Activated T-helper 1 cell treated with anti-CD3 and anti-CD28 coated beads, Interleukin-2, amount 50 U/mL, for 16 hours (primary cell): ENCODE results near the gene ZNF605.
A peak's percentile ranks its signal among the peaks of the same experiment; 100 is the strongest.
"Not testable (repeated sequence)": the region's sequence is repeated elsewhere in the genome, so short reads cannot be mapped to it uniquely, and the experiment has no call there.

Source experiments
- DNase-seq, 2 donors: peaks; one replicate each; pipeline ENCODE4 v3.0.0-alpha.2; 2020; ENCODE audit warnings: low read depth in 1 of 2, low spot score in 1 of 2

The ZNF605 gene

DNA sequence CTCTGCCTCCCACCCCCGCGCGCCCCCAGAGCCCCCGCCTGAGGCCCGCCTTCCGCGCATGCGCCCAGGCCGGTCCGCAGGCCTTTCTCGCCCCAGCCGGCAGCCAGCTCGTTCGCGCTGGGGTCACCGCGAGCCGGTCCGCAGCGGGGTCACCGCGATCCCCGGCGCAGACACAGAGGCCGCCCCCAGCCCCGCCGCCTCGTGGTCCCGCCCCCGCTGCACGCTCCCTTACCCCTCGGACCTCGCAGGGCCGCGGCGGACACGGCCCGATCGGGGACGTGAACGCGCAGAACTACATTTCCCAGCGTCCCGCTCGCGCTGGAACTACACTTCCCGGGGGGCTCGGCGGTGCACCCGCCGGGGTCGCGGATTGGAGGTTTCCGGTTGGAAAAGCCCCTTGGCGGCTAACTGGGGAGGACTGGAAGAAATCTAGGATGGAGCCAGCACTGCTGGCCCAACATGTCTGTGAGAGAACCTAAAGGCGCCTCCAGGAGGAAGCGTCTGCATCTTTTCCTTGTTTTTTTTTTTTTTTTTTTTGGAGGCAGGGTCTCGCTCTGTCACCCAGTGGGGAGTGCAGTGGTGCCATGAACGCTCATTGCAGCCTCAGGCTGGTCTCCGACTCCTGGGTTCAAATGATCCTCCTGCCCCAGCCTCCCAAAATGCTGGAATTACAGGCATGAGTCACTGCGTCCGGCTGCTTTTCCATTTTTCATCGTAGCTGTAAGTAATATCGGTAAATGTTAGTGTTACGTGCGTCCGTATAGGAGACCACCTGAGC lies at the start of gene ZNF605:
Gene ZNF605, minus strand, starts transcription at position 296 of the 778 bp plus-strand sequence. CDS start 10,671 bp downstream, outside the sequence.
- DNase-seq: peak; percentile 51 to 75

DNA sequence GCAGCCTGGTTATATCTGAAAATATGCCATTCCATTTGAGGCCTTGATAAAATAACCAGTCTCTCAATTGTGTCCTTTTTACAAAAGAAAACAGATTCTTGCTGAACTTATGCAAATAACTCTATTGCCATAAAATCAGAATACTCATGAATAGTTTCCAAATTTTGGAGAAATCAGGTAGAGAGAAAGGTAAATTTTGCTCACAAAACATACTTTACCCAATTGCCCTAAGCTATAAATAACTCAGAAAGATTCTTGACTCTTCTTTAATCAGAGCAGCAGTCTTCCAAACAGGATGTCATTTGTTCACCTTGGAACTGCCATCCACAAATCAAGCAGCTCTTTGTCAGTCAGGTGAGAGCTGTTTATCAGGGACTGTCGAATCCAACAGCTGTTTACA lies 42.6 kb upstream of the ZNF605 start:
- DNase-seq: no peak

DNA sequence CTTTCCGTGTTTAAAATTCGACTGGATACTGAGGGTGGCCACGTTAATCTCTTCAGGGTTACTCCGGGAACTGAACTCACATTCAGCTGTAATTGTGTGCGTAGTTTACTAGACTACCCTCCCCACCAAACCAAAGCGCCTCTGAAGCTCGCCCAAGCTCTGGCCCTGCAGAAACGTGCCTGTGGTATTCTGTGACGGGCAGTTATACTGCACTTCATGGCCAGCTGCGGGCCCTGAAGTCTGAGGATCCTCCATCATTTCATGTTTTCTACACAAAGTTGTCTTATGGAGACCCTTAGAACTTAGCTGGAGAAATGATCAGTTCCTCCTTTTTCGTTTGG lies 30.7 kb upstream of the ZNF605 start:
- no peak for DNase-seq

DNA sequence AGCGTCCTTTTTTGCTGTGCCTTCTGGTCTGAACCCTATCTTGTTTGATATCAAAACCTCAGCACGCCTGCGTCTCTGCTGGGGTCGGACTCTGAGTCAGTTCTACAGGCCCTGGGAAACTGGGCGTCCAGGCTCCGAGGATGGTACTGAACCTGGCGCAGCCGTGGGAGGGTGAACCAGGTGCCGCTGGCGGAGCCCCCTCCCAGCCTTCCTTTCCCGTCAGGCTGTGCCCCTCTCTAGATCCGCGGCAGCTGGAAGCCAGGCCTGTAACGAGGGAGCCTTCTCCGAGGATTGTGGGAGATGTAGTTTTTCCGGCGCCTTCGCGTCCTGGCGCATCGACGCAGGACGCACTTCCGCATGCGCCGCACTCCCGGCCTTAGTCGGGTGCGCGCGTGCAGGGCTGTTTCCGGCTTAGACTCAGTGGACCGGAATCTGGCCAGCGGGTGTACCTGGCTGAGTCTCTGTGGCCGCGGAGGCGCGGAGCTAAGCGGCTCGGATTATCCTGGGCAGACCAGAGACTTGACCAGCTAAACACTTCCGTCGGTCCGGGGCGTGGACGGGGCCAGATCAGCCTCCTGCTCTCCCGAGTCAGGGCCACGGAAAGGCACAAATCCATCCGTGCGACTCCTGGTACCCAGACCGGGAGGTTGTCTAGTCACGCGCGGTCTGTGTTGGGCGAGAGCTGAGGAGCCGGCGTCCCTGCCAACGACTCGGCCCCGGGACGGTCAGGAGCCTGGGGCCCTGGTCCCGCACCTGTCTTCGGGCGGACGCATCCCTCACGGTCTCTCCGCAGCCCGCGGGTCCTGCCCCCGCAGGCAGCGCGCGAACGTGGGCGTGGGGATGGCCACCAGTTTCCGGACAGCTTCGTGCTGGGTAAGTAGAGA lies 30.1 kb upstream of the ZNF605 start, which contains the start of gene ZNF26:
Gene ZNF26, plus strand, starts transcription at position 367 of the 884 bp plus-strand sequence. Its CDS starts 474 bp downstream, at position 841.
- peak; percentile 66 to 79 for DNase-seq

DNA sequence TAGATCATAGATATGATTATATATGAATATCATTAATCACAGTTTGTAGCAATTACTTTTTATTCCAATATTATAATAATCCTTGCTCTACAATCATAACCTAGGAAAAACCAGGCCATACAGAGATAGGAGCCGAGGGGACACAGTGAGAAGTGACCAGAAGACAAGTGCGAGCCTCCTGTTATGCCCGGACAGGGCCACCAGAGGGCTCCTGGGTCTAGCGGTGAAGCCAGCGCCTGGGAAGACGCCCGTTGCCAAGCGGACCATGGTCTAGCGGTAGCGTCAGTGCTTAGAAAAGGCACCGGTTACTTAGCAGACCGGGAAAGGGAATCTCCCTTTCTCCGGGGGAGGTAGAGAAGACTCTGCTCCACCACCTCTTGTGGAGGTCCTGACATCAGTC lies 20.8 kb upstream of the ZNF605 start:
- not testable (repeated sequence) for DNase-seq

DNA sequence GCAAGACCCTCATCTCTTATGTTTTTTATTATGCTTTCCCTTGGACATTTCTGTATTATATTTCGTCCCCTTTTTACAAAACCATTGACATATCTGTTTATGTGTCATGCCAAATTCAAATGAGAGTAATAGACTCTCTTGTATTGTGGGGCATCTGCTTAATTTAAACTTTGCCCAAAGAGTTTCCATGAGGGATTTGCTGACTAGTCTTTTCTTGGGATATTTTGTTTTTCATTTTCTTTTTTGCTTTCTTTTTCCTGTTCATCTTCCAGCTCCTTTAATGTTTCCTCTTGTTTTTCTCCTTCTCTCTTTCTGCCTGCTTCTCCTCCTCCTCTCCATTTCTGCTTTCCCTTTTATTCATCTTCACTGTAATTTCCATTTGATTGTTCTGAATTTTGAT lies 16.3 kb upstream of the ZNF605 start:
- DNase-seq: no peak

DNA sequence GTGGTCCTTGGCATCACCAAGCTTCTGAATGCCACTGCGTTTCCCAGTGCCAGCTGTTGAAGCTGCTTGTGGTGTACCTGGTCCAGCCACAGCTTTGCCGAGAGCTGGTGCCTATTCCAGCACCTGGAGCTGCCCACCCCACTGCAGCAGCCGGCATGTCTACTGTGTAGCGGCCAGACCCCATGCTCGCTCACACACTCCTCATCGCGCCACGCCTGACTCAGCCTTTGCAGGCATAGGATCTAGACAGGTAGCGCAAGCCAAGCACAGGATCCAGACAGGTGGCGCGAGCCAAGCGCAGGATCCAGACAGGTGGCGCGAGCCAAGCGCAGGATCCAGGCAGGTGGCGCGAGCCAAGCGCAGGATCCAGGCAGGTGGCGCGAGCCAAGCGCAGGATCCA lies 11.6 kb upstream of the ZNF605 start:
- no peak for DNase-seq

DNA sequence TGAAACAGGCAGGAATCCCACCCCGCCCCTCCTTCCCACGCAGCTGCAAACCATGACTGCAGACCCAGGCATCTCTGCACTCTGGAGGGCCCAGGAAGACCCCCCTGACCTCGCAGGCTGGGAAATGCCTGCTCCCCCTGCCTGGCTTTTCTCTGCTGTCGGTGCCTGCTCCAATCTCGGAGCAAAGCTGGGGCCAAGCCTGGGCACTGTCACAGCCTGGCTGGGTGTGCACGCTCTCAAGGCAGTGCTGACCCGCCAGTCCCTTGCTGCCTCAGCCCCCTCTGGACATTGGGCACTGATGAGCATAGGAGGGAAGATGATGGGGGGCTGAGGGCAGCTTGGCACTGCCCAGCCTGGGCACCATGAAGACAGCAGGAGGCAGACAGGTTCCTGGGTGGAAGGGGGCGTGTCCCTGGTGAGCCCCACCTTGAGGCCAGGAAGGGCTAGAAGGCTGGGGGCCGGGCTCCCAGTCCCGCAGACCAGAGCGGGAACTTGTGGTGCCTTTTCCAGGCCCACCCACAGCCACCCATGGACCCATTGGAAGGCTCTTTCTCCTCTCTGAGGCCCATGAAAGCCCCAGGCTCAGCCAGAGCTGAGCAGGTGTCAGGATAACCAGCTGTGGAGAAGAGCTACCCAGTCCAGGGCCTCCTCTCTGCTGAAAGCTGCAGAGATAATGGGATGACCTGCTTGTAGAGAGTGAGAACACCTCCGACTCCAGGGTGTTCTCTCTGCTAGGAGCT lies 10.7 kb upstream of the ZNF605 start:
- DNase-seq: no peak

DNA sequence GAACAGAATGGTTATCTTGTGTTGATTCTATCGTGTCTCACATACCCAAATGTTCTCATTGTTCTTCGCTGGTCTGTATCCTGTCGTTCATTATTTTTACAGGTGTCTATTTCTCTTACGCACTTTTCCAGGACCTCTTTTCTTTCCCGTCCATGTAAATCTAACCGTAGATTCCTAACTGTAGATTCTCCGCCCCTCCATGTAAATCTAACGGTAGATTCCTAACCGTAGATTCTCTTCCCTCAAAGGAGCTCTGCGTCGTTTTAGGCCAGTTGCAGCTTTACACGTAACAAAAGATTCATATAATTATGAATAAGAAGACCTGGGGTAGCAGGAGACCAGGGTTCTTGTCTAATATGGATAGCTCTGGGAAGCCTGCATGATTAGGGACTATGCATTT lies 9.7 kb upstream of the ZNF605 start:
- no peak for DNase-seq

DNA sequence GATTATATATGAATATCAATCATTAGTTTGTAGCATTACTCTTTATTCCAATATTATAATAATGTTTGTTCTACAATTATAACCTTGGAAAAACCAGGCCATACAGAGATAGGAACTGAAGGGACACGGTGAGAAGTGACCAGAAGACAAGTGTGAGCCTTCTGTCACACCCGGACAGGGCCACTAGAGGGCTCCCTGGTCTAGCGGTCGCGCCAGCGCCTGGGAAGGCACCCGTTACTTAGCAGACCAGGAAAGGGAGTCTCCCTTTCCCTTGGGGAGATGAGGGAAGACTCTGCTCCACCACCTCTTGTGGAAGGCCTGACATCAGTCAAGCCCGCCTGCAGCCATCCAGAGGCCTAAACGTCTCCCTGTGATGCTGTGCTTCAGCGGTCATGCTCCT lies 7.8 kb upstream of the ZNF605 start:
- not testable (repeated sequence) for DNase-seq

DNA sequence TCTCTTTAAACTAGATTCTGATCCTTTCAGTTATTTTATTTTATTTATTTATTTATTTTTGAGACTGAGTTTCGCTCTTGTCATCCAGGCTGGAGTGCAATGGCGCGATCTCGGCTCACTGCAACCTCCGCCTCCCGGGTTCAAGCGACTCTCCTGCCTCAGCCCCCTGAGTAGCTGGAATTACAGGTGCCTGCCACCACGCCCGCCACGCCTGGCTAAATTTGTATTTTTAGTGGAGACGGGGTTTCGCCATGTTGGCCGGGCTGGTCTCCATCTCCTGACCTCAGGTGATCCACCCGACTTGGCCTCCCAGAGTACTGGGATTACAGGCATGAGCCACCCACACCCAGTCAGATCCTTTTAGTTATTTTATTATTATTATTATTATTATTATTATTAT lies 5.7 kb upstream of the ZNF605 start:
- not testable (repeated sequence) for DNase-seq

DNA sequence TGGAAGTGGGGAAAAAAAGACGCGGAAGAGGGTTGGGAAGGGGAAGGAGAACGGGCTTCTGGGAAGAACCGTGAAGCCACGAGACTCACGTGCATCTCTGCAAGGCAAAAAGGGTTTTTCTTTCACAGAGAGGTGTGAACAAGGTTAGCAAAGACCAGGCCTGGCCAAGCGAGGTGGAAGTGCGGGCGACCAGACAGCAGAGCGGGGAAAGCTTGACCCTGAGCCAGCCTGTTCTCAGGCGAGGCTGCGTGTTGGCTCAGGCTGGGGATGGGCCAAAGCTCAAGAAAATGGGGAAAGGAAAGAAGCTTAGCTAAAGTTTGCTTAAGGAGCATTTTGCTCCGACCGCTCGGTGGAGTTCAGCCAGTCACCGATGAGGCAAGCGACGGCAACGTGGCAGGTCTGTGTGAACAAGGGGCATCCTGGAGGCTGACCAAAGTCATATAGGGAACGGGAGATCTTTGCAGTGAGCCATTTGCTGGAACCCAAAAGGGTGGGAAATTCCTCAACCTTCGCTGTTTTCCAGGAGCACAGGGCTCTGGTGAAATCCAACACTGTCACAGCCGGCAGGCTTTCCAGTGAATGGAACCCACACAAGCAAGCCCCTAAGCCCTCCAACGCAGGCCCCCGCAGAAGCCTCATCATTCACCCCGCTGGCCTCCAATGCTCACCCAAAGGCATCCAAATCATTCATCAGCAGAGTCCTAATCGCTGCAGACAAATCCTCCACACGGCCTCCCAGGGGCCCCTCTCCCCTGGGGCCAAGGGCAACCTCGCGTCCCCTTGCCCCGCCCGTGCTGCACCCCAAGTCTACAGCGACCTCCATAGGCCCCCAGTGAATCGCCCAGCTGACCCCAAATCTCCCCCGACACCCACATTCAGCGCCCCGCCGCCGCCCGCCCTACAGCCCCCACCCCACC lies 754 bp downstream of the ZNF605 start:
- no peak for DNase-seq

DNA sequence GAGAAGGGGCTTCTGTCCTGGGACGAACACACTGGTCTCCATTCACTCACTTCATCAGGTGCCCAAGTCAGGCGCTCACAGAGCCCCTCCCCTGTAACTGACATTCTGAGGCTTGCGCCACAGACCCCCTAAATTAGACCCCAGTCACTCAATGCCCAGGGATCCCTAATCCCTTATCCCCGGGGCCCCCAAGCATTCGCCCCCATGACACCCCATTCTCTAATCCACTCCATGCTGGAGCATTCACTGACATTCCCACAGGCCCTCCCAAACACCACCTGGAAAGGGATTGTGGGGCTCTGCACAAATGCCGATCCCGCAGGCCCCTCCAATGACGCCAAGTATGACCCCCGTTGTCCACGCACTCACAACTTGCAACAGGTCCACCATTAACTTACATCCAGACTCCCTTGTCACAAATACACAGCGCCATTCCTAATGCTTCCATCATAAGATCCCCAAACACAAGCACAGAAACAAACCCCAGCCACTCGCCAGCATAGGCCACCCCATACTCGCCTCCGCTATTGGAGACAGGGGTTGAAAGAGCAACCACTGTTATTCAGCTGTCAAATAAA lies 1.5 kb downstream of the ZNF605 start:
- no peak for DNase-seq

DNA sequence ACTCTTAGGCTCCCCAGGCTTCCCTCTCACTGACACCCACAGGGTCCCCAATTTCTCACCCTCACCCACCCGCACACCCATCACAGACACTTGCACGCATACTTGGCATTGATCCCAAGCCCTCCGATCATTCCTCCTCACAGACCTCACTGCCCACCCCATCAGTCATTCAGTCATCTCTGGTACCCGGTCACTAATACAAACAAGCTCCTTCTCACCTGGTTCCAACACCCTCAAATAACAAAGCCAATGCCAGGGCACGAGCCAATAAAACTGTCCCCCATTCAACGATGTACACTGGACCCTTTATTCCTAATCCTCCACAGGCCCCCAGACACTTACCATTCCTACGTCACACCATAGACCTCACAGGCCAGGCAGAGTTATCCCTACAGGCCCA lies 2.3 kb downstream of the ZNF605 start:
- DNase-seq: no peak

DNA sequence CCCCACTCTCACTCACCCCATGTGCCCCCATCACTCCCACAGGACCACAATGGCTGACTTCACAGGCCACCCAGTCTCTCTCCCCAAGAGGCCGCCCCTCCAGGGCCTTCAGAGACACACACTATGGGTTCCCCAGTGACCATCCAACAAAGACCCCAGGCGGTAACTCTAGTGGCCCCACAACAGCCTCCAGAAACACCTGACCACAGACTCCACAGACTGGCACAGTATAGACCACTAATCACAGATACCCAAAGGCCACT lies 3.0 kb downstream of the ZNF605 start:
- DNase-seq: no peak

DNA sequence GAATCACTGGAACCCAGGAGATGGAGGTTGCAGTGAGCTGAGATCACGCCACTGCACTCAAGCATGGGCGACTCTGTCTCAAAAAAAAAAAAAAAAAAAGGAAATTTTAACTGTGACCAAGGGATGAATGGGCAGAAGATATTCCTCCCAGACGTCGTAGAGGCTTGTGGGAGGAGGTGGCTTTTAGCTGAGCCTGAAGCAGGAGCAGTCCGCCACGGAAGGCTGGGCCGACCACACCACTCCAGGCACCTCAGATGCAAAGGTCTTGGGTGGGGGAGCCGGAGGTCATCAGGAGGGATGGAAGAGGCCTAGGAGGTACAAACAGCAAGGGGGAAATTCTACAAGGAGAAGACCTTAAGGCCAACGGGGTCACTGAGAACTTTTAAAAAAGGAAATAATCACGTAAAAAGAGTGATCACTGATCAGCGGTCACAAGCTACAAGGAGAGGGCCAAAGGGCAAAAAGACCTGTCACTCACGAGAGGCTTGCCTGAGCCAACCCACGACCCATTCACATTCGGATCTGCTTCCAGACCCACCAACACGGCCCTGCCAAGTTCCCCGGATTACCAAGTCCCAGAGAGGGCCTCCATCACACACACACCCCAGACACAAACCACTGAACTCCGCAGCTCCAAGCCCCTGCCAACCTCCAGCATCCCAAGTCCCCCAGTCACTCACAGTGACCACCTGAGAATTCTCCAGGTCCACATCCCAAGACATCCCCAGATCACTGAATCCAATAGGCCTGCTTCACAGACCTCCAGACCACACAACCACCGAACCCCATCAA lies 3.5 kb downstream of the ZNF605 start:
- no peak for DNase-seq

DNA sequence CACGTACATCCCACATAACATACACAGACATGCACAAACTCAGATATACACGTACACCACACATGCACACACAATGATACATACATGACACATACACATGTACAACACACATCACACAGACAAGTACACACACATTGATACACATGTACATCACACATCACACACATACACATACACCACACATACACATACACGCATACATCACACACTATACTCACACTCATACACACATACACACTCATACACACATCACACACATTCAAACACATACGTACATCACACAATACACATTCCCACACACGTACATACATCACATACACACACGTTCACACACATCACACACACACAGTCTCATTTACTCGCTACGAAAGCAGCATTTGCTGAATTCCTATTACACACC lies 4.5 kb downstream of the ZNF605 start:
- DNase-seq: no peak

DNA sequence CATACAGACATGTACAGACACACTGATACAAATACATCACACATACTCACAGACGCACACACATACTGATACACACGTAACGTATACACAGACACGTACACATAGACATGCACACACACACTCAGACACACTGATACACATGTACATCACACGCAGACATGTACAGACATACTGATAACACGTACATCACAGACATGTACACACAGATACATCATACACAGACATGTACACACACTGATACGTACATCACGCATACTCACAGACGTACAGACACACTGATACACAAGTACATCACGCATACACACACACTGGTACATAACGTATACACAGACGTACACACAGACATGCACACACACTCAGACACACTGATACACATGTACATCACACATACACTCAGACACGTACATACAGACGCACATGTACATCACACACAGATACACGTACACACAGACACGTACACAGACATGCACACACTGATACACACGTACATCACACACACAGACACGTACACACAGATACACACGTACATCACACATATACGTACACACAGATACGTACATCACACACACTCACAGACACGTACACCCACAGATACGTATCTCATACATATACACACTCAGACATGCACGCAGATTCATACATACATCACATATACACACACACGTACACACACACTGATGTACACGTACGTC lies 5.1 kb downstream of the ZNF605 start:
- no peak for DNase-seq
